ENCODE measurements around the gene CUL4A.
A peak's percentile ranks its signal among the peaks of the same experiment; 100 is the strongest.

The CUL4A gene

DNA sequence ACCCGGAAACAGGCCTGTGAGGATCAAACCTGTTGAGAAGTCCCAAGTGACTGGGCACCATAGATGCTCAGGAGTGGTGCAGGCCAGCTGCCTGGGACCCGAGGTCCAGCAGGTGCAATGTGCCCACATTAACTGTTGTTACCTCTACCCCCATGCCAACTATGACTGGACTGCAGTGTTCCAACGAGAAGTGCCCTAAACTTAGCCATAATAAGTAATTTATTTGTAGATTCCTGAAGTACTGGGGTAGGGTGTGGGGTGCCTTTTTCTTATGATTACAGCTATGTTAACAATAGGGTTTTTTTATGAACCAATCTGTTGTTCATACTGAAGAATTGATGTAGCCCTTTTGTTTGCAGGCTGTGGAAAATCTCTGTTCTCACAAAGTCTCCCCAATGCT is 9.2 kb downstream of the CUL4A start:
- no peak overlapping the region for H2AFZ ChIP-seq (ENCODE audit: low read depth, low read length)
- H3K79me2 ChIP-seq (ENCODE audit: low read length), result peaks cover 99% of the 10 kb centered on the region
- no peaks in the 10 kb centered on the region for H3K9me3 ChIP-seq (ENCODE audit: insufficient read depth, low read length)
- H3K36me3 ChIP-seq (replicated peaks; ENCODE audit: low read depth, low read length), result peaks cover 40% of the 10 kb centered on the region
- H3K4me1 ChIP-seq (ENCODE audit: low read length), result peaks cover 10% of the 10 kb centered on the region
- H3K4me3 ChIP-seq (ENCODE audit: low read length), result no peak overlapping the region
- H3K4me2 ChIP-seq (ENCODE audit: low read length), result no peak overlapping the region
- no peak overlapping the region for H3K9ac ChIP-seq (ENCODE audit: low read length)
- no peaks in the 10 kb centered on the region for H3K27me3 ChIP-seq (ENCODE audit: low read depth, low read length)
- H4K20me1 ChIP-seq (ENCODE audit: insufficient read depth, low read length), result peaks cover 71% of the 10 kb centered on the region
- H3K27ac ChIP-seq (ENCODE audit: low read length), result no peak overlapping the region
- TF ChIP-seq, protein P1, sequence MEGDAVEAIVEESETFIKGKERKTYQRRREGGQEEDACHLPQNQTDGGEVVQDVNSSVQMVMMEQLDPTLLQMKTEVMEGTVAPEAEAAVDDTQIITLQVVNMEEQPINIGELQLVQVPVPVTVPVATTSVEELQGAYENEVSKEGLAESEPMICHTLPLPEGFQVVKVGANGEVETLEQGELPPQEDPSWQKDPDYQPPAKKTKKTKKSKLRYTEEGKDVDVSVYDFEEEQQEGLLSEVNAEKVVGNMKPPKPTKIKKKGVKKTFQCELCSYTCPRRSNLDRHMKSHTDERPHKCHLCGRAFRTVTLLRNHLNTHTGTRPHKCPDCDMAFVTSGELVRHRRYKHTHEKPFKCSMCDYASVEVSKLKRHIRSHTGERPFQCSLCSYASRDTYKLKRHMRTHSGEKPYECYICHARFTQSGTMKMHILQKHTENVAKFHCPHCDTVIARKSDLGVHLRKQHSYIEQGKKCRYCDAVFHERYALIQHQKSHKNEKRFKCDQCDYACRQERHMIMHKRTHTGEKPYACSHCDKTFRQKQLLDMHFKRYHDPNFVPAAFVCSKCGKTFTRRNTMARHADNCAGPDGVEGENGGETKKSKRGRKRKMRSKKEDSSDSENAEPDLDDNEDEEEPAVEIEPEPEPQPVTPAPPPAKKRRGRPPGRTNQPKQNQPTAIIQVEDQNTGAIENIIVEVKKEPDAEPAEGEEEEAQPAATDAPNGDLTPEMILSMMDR (IDR thresholded peaks at IDR 0.05; ENCODE audit: low read depth, low read length), result no peak
- TF ChIP-seq EZH2phosphoT487 (IDR thresholded peaks at IDR 0.05; ENCODE audit: low read depth), result no peak

DNA sequence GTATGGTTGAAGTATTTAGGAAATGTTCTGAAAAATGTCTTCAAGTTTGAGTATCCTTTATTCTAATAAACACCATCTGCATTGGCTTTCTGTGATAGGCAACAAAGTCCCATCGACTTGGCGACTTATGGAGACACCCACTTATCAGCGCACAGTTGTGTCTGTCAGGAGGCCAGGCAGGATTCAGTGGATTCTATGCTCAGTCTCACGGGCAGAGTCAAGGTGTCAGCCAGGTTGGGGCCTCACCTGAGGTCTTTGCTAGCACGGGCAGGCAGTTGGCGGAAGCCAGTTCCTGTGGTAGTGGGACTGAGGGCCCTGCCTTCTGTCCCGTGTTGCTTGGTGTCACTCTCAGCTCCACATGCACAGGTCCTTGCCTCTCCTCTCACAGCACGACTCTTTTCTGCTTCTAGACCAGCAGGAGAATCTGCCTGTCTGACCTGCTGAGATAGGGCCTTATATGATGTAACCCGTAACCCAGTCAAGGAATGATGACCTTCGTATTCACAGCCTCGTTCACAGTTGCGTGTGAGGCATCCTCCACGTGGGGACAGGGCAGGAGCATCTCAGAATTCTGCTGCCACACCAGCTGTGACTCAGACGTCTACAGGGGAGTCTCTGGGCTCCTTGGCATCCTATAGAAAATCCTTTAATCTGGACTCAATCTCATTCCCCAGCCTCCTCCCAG is 10.0 kb downstream of the CUL4A start:
- no peak overlapping the region for H3K4me3 ChIP-seq (ENCODE audit: low read length)
- H3K9ac ChIP-seq (ENCODE audit: low read length), result no peak overlapping the region
- H4K20me1 ChIP-seq (ENCODE audit: insufficient read depth, low read length), result peaks cover 64% of the 10 kb centered on the region
- H2AFZ ChIP-seq (ENCODE audit: low read depth, low read length), result no peak overlapping the region
- TF ChIP-seq, protein P1 (IDR thresholded peaks at IDR 0.05; ENCODE audit: low read depth, low read length), result no peak
- no peak for TF ChIP-seq EZH2phosphoT487 (IDR thresholded peaks at IDR 0.05; ENCODE audit: low read depth)
- peaks cover 45% of the 10 kb centered on the region for H3K36me3 ChIP-seq (replicated peaks; ENCODE audit: low read depth, low read length)
- H3K27me3 ChIP-seq (ENCODE audit: low read depth, low read length), result no peaks in the 10 kb centered on the region
- H3K4me1 ChIP-seq (ENCODE audit: low read length), result peaks cover 10% of the 10 kb centered on the region
- H3K79me2 ChIP-seq (ENCODE audit: low read length), result peaks cover 97% of the 10 kb centered on the region
- H3K27ac ChIP-seq (ENCODE audit: low read length), result no peak overlapping the region
- no peak overlapping the region for H3K4me2 ChIP-seq (ENCODE audit: low read length)
- no peaks in the 10 kb centered on the region for H3K9me3 ChIP-seq (ENCODE audit: insufficient read depth, low read length)

DNA sequence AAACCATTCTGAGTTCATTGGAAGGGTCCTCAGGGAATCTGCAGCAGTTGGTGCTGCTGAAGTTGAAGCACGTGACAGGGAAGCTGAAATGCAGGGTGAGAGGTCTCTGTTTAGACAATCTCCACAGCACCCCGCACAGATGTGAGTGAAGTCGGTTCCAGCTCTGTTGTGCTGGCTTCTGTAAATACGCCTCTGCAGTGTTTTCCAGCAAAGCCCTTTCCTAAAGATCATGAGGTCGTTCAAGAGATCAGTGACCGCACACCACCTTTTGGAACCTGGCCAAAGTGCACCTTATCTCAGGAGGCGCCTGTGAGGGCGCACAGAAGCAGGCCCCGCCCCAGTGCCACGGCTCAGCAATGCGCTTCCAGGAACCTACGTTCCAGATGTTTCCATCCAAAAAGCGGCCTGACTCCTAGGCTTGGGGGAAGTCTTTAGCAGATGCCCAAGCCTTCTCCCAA is 10.8 kb downstream of the CUL4A start:
- Histone ChIP-seq H3K4me1 (ENCODE audit: low read length) (peaks cover 10% of the 10 kb centered on the region), H3K27ac (ENCODE audit: low read length) (no peak overlapping the region), H3K79me2 (ENCODE audit: low read length) (peaks cover 97% of the 10 kb centered on the region), H3K9ac (ENCODE audit: low read length) (no peak overlapping the region), H3K27me3 (ENCODE audit: low read depth, low read length) (no peaks in the 10 kb centered on the region), H3K4me2 (ENCODE audit: low read length) (no peak overlapping the region), H2AFZ (ENCODE audit: low read depth, low read length) (no peak overlapping the region), H3K4me3 (ENCODE audit: low read length) (no peak overlapping the region), H4K20me1 (ENCODE audit: insufficient read depth, low read length) (peaks cover 57% of the 10 kb centered on the region), H3K36me3 (replicated peaks; ENCODE audit: low read depth, low read length) (peaks cover 53% of the 10 kb centered on the region), H3K9me3 (ENCODE audit: insufficient read depth, low read length) (no peaks in the 10 kb centered on the region)
- TF ChIP-seq EZH2phosphoT487 (IDR thresholded peaks at IDR 0.05; ENCODE audit: low read depth), result no peak
- TF ChIP-seq, protein P1 (IDR thresholded peaks at IDR 0.05; ENCODE audit: low read depth, low read length), result no peak

DNA sequence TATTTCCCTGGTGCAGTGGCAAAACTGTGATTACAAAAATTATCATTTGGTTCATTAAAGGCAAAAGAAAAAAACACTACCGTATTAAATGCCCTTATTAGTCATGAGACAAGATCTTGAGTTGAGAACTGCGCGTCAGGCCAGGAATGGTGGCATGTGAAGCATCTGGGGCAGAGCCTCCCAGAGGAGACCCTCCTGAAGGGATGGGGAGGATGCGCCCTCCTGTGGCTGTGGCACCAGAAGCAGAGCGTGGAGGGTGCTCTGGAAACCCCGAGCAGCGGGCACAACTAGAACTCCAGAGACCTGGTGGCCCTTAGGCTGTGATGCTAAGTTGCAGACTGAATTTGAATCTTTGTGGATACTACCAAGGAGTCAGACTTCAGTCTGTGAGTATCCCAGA is 11.5 kb downstream of the CUL4A start:
- H2AFZ ChIP-seq (ENCODE audit: low read depth, low read length), result no peak overlapping the region
- H3K36me3 ChIP-seq (replicated peaks; ENCODE audit: low read depth, low read length), result peaks cover 60% of the 10 kb centered on the region
- peaks cover 96% of the 10 kb centered on the region for H3K79me2 ChIP-seq (ENCODE audit: low read length)
- H3K27me3 ChIP-seq (ENCODE audit: low read depth, low read length), result no peaks in the 10 kb centered on the region
- H3K27ac ChIP-seq (ENCODE audit: low read length), result no peak overlapping the region
- no peak for TF ChIP-seq EZH2phosphoT487 (IDR thresholded peaks at IDR 0.05; ENCODE audit: low read depth)
- TF ChIP-seq, protein P1 (IDR thresholded peaks at IDR 0.05; ENCODE audit: low read depth, low read length), result peak; percentile 21; the same call in 1 of the 2 replicates
- H3K4me1 ChIP-seq (ENCODE audit: low read length), result peaks cover 10% of the 10 kb centered on the region
- H3K4me3 ChIP-seq (ENCODE audit: low read length), result no peak overlapping the region
- H3K9me3 ChIP-seq (ENCODE audit: insufficient read depth, low read length), result no peaks in the 10 kb centered on the region
- no peak overlapping the region for H3K9ac ChIP-seq (ENCODE audit: low read length)
- H4K20me1 ChIP-seq (ENCODE audit: insufficient read depth, low read length), result peaks cover 50% of the 10 kb centered on the region
- no peak overlapping the region for H3K4me2 ChIP-seq (ENCODE audit: low read length)

Measured in OCI-LY3 (cell line).